GM11168 (cell line): ENCODE data around the gene AVPR2.

Source experiments
- in situ Hi-C: fragments of 300-500 bp; cut with MboI; formaldehyde crosslinking; loops from one replicate; pipeline ENCODE4 v1.12.0; 2022; ENCODE audit warnings: low sequenced_read_pairs; ENCODE audit not compliant: unreplicated experiment

Gene AVPR2

DNA sequence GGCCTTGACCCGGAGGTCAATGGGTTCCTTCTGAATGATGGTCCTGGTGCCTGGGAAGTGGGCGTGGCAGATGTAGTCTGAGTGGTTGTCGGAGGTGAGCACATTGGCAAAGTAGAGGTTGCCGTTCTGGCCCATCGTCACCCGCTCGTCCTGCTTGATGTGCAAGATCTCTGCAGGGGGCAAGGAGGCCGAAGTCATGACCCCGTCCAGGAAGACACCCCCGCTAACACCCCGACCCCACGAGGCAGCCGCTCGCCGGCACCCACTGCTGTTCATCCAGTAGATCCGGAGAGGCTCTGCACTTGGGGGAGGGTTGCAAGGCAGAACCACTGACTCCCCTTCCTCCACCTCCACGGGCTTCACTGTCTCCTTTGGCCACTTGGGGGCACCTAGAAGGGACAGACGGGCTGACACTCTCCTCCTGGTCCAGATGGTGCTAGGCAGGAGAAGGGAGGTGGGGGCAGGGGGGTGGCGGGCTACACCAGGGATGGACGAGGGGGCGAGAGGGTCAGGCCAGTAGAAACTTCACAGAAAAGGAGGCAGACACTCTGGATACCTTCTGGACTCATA is 33.6 kb upstream of the AVPR2 start:
- in situ Hi-C loops = no loop called here

GRCh38 chrX:153871451-153871850 is 33.0 kb upstream of the AVPR2 start:
- in situ Hi-C loops = no loop called here

GRCh38 chrX:153871946-153872878 is 32.3 kb upstream of the AVPR2 start:
- in situ Hi-C loops = no loop called here

DNA sequence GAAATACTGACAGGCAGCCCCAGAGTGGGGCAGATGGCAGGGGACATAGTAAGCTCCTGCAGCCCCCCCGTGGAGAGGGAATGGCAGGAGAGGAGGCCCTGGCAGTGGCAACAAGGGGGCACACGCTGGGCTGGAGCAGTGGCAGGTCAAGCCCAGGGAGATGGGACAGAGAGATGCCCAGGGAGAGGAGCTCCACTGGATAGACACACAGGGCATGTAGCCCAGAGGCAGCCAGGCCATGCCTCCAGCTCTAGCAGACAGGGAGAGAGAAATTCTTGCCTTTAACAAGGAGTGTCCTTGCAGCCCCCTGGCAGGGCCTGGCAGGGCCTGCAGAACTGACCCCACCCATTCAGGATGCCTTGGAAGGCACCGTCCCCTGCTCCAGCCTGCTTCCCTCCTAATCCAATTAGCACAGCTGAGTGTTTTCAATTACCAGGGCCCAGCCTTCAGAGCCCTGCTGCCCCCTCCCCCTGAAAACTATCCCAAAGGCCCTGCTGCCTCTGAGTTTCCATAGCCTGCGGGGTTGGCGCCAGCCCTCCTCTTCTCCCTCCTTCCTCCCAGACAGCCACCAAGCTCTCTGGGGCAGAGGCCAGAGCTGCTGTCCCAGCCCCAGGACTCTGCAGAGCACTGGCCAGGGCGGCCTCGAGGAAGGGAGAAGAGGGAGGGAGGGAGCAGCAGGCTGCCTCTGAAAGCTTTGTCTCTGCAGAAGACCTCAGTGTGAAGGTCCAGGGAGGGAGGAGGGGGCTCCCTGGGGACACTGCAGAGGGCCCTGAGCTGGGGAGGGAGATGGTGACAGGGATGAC is 31.0 kb upstream of the AVPR2 start:
- in situ Hi-C loops = no loop called here

DNA sequence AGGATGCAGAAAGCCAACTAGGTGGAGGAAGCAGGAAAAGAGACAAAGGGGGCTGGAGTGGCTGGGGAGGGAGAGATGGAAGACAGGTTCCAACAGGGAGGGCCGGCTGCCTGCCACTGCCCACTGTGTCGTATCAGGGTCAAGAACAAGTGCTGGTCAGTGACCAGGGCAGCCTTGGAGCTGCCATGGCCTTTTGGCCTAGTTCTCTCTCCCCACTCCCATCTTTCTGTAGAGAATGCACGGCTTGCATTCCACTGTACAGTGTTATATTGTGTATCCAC is 30.4 kb upstream of the AVPR2 start:
- in situ Hi-C loops = no loop called here

GRCh38 chrX:153874366-153875125 is 29.9 kb upstream of the AVPR2 start:
- in situ Hi-C loops = no loop called here

- in situ Hi-C loops = no loop called here
Measured at GRCh38 chrX:153875391-153876111, 28.9 kb upstream of the AVPR2 start.

GRCh38 chrX:153876112-153876491 is 28.4 kb upstream of the AVPR2 start:
- in situ Hi-C loops = no loop called here

DNA sequence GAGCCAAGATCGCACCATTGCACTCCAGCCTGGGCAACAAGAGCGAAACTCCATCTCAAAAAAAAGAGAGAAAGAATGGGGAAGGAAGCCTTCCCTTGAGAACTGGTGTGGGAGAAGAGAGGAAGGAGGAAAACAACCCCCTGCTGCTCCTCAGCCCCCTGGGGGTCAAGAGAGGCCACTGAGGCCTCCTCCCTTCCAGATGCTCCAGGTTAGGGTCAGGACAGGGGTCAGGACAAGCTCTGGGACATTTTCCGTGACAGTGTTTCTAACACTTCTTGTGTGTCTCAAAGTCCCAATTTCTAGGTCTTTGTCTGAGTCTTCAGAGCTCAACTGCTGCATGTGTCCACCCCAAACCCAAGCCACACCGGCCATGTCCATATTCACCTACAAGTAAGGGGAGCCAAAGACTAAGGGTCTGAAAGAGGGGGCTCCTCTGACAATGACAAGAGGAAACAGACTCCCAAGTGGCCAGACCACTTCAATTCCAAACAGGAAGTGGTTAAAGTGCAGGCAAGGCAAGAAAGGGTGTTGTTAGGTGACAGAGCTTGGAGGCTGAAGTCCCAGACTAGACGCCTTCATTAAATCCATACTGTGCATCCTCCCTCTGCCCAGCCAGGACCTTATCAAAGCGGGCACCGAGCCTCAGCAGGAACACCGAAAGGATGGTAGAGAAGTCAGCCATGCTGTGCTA is 26.8 kb upstream of the AVPR2 start:
- in situ Hi-C loops = no loop called here

GRCh38 chrX:153878345-153878744 is 26.1 kb upstream of the AVPR2 start:
- in situ Hi-C loops = no loop called here

GRCh38 chrX:153878969-153879653 is 25.4 kb upstream of the AVPR2 start:
- in situ Hi-C loops = no loop called here

DNA sequence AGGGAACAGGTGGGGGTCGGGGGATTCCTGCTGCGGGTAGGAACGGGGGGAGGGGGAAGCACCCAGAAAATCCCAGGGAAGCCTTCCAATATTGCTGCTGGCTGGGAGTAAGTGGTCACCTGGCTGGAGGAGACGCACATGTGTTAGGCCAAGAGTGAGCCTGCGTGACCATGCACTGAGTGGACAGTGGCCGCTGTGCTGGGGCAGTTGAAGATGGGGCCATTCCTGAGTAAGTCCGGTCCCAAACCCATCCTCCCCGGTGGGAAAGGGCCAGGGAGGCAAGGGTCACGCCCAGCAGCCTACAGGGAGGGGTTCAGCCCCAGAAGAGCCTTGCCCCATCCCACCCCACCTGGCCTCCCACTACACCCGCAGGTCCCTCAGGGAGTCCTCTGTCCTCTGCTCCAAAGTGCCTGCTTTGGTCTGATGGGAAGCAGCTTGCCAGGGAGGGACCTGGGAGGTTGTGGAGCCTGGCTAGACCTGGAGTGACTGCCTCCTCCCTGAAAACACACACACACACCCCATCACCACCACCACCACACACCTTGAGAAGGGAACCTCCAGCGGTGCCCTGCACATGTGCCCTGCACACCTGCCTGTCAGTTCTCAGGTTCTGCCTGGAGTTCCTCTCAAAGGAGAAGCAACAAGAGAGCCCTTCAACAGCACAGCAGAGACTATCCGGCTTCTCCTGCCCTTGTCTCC is 24.6 kb upstream of the AVPR2 start:
- in situ Hi-C loops = no loop called here

DNA sequence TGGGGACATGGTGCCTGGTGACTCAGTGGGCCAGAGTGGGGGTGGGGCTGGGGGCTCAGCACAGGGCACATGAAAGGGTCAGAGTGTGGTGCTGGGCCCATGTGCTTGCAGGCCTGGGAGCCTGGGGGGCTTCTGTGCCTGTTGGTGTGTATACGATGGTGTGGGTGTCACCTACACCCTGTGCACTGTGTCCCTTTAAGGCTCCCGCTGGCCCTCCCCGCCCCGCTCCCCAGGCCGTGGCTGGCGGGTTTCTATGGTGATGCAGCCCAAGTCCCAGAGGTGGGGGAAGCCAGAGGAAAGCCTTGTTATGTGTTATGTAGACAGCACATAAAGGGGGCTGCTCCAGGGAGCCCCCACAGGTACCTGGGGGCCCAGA is 24.0 kb upstream of the AVPR2 start:
- in situ Hi-C loops = no loop called here

DNA sequence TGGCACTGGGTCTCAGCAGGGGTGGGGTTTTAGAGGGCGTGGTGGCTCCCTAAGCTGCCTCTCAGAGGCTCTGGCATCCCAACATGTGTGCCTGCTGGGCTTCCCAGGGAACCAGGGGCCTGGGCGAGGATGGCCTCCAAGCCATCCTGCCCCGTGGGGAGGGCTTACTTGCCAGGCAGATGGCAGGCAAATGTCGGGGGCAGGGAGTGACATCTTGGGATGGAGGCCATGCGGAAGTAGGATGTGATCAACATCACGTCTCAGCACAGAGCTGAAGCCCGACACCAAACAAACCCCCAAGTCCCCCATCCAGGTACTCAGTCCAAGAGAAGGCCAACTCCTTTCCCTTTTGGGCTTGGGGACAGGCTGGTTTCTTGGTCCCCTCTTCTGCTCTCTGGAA is 23.2 kb upstream of the AVPR2 start:
- in situ Hi-C loops = no loop called here

DNA sequence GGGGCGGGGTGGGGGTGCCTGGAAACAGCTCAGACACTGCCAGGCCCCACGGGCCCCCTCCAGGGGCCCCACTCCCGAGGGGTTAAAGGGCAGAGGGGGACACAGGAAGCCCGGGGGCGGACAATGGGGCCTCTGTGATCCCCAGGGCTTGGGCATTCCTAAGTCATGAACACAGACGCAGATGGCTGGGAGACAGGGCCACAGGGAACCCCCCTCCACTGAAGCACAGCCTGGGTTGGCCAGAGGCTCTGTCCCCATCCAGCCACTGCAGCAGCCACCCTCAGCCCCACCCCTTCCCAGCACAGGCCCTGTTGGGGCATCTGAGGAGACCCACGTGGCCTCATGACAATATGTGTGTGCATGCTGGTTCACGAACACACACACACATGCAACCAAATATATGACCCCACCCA is 22.4 kb upstream of the AVPR2 start:
- in situ Hi-C loops = no loop called here

GRCh38 chrX:153882557-153882956 is 21.9 kb upstream of the AVPR2 start:
- in situ Hi-C loops = no loop called here

- in situ Hi-C loops = no loop called here
Measured at GRCh38 chrX:153883163-153883843, 21.2 kb upstream of the AVPR2 start.

DNA sequence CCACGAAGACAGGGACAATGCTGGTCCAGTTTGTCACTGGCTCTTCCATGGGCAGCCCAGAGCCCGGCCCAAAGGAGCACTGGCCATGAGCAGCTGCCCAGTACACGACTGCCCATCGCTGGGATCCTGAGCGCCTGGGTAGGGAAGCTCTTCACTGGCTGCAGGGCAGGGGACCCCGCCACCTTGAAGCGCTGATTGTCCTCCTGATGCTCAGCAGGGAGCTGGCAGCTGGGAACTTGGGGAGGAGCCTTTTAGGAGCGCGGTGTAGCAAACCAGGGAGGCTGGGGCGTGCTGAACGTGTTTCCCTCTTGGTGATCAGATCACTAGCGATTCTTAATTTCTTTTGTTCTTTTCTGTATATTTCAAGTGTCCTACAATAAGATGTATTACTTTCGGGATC is 20.3 kb upstream of the AVPR2 start:
- in situ Hi-C loops = no loop called here
